ENCODE data around the gene OR4M1.
"Not testable (repeated sequence)": the region's sequence is repeated elsewhere in the genome, so short reads cannot be mapped to it uniquely, and the experiment has no call there.

The OR4M1 gene

GRCh38 chr14:19773204-19773603 lies at the start of gene OR4M1:
OR4M1 (plus strand) TSS chr14:19773504; CDS start chr14:19780323, 6,819 bp downstream.
- not testable (repeated sequence) for H3K4me1 ChIP-seq; H3K27ac ChIP-seq; H2AFZ ChIP-seq; H3K4me2 ChIP-seq (ENCODE audit: low read length); H3K27me3 ChIP-seq (ENCODE audit: control insufficient read depth, insufficient read depth, low read length); H3K36me3 ChIP-seq (ENCODE audit: control insufficient read depth, insufficient read depth, low read length); H3K4me3 ChIP-seq (ENCODE audit: low read depth, low read length); H3K9ac ChIP-seq; H3K9me3 ChIP-seq (ENCODE audit: control insufficient read depth, low read length); H3K79me2 ChIP-seq

GRCh38 chr14:19729359-19729758 lies 43.9 kb upstream of the OR4M1 start:
- H3K4me2 ChIP-seq (ENCODE audit: low read length), result no peak overlapping the region
- H3K9me3 ChIP-seq (ENCODE audit: control insufficient read depth, low read length), result peaks cover 4% of the 10 kb centered on the region
- H3K27me3 ChIP-seq (ENCODE audit: control insufficient read depth, insufficient read depth, low read length), result no peaks in the 10 kb centered on the region
- no peaks in the 10 kb centered on the region for H3K36me3 ChIP-seq (ENCODE audit: control insufficient read depth, insufficient read depth, low read length)
- no peak overlapping the region for H3K9ac ChIP-seq
- H3K27ac ChIP-seq, result no peak overlapping the region
- H2AFZ ChIP-seq, result no peak overlapping the region
- no peak overlapping the region for H3K4me3 ChIP-seq (ENCODE audit: low read depth, low read length)
- H3K4me1 ChIP-seq, result no peaks in the 10 kb centered on the region
- TF ChIP-seq, protein P1, sequence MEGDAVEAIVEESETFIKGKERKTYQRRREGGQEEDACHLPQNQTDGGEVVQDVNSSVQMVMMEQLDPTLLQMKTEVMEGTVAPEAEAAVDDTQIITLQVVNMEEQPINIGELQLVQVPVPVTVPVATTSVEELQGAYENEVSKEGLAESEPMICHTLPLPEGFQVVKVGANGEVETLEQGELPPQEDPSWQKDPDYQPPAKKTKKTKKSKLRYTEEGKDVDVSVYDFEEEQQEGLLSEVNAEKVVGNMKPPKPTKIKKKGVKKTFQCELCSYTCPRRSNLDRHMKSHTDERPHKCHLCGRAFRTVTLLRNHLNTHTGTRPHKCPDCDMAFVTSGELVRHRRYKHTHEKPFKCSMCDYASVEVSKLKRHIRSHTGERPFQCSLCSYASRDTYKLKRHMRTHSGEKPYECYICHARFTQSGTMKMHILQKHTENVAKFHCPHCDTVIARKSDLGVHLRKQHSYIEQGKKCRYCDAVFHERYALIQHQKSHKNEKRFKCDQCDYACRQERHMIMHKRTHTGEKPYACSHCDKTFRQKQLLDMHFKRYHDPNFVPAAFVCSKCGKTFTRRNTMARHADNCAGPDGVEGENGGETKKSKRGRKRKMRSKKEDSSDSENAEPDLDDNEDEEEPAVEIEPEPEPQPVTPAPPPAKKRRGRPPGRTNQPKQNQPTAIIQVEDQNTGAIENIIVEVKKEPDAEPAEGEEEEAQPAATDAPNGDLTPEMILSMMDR (IDR thresholded peaks at IDR 0.05), result no peak
- H3K79me2 ChIP-seq, result no peaks in the 10 kb centered on the region

DNA sequence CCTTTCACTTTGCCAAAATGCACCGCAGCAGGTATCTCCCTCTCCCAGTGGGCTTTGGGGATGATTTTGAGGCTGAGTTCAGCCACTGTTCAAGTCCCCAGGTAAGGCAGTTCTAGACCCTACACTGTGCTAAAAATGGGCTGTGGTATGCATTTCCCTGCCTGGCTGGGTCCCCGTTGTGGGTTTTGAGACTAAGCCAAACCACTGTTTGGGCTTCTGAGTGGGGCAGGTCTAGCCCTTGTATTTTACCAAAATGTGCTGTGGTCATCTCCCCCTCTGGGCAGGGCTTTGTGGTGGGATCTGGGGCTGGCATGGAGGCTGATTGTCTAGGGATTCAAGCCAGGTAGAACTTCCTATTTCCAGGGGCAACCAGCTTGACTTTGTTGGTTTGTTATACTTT lies 43.5 kb upstream of the OR4M1 start:
- no peak overlapping the region for H3K27ac ChIP-seq
- no peaks in the 10 kb centered on the region for H3K4me1 ChIP-seq
- H3K79me2 ChIP-seq, result no peaks in the 10 kb centered on the region
- no peak overlapping the region for H3K4me2 ChIP-seq (ENCODE audit: low read length)
- TF ChIP-seq, protein P1 (IDR thresholded peaks at IDR 0.05), result no peak
- no peaks in the 10 kb centered on the region for H3K27me3 ChIP-seq (ENCODE audit: control insufficient read depth, insufficient read depth, low read length)
- no peak overlapping the region for H2AFZ ChIP-seq
- no peak overlapping the region for H3K9ac ChIP-seq
- H3K36me3 ChIP-seq (ENCODE audit: control insufficient read depth, insufficient read depth, low read length), result no peaks in the 10 kb centered on the region
- peaks cover 4% of the 10 kb centered on the region for H3K9me3 ChIP-seq (ENCODE audit: control insufficient read depth, low read length)
- H3K4me3 ChIP-seq (ENCODE audit: low read depth, low read length), result no peak overlapping the region

GRCh38 chr14:19733893-19734292 lies 39.4 kb upstream of the OR4M1 start:
- not testable (repeated sequence) for H3K9me3 ChIP-seq (ENCODE audit: control insufficient read depth, low read length)

GRCh38 chr14:19743256-19743655 lies 30.0 kb upstream of the OR4M1 start, which contains the start of gene OR4Q3:
OR4Q3 (plus strand) TSS chr14:19743571.
- Histone ChIP-seq H2AFZ (no peak within 1 kb of the TSS), H3K27me3 (ENCODE audit: control insufficient read depth, insufficient read depth, low read length) (no peaks in the 10 kb centered on the region), H3K4me2 (ENCODE audit: low read length) (no peak within 1 kb of the TSS), H3K27ac (no peak within 1 kb of the TSS), H3K36me3 (ENCODE audit: control insufficient read depth, insufficient read depth, low read length) (no peaks in the 10 kb centered on the region), H3K9me3 (ENCODE audit: control insufficient read depth, low read length) (no peaks in the 10 kb centered on the region), H3K79me2 (no peaks in the 10 kb centered on the region), H3K4me3 (ENCODE audit: low read depth, low read length) (no peak within 1 kb of the TSS), H3K9ac (no peak within 1 kb of the TSS), H3K4me1 (no peaks in the 10 kb centered on the region)
- TF ChIP-seq, protein P1 (IDR thresholded peaks at IDR 0.05), result no peak

More at GRCh38 chr14:19733893-19734292, 39.4 kb upstream of the OR4M1 start:
- not testable (repeated sequence) for H3K79me2 ChIP-seq; H3K27ac ChIP-seq; H3K36me3 ChIP-seq (ENCODE audit: control insufficient read depth, insufficient read depth, low read length); H3K9ac ChIP-seq; H2AFZ ChIP-seq; H3K4me1 ChIP-seq; H3K27me3 ChIP-seq (ENCODE audit: control insufficient read depth, insufficient read depth, low read length); H3K4me3 ChIP-seq (ENCODE audit: low read depth, low read length); H3K4me2 ChIP-seq (ENCODE audit: low read length)

- not testable (repeated sequence) for H3K9ac ChIP-seq; H3K4me3 ChIP-seq (ENCODE audit: low read depth, low read length); H3K4me1 ChIP-seq; H3K27ac ChIP-seq; H2AFZ ChIP-seq; H3K27me3 ChIP-seq (ENCODE audit: control insufficient read depth, insufficient read depth, low read length); H3K36me3 ChIP-seq (ENCODE audit: control insufficient read depth, insufficient read depth, low read length); H3K79me2 ChIP-seq; H3K9me3 ChIP-seq (ENCODE audit: control insufficient read depth, low read length); H3K4me2 ChIP-seq (ENCODE audit: low read length)
Measured at GRCh38 chr14:19752316-19752715, 21.0 kb upstream of the OR4M1 start.

Measured in parathyroid adenoma (tissue), 2 donors.